GM13976 (cell line): ENCODE results near the gene ALAS1.

Experiments
- DNase-seq: peaks from one replicate; pipeline ENCODE4 v3.0.0; 2012; ENCODE audit warnings: low spot score
- CTCF ChIP-seq: IDR thresholded peaks from 2 replicates; pipeline ENCODE4 v1.5.1; 2012; ENCODE audit warnings: borderline replicate concordance, mild to moderate bottlenecking; ENCODE audit not compliant: insufficient read depth; ENCODE audit errors: extremely low read depth, missing control alignments, control extremely low read depth
- in situ Hi-C: fragments of 300-500 bp; cut with MboI; formaldehyde crosslinking; loops from one replicate; pipeline ENCODE4 v1.12.0; 2022; ENCODE audit warnings: low sequenced_read_pairs, mixed read lengths, inconsistent platforms; ENCODE audit not compliant: unreplicated experiment

Gene ALAS1

GRCh38 chr3:52218937-52219650, 21.1 kb downstream of the ALAS1 start:
- in situ Hi-C loops, result no loop called here
- no peak for TF ChIP-seq CTCF
- no peak for DNase-seq

GRCh38 chr3:52220380-52221026, 22.5 kb downstream of the ALAS1 start:
- DNase-seq, result peak; percentile 87
- TF ChIP-seq CTCF, result peak; percentile 96
- in situ Hi-C loops, result no loop called here

- in situ Hi-C loops, result no loop called here
Measured at GRCh38 chr3:52221141-52221562, 23.2 kb downstream of the ALAS1 start.

GRCh38 chr3:52221563-52222318, 23.8 kb downstream of the ALAS1 start:
- in situ Hi-C loops, result no loop called here
- TF ChIP-seq CTCF, result no peak
- DNase-seq, result no peak

More at GRCh38 chr3:52221141-52221562, 23.2 kb downstream of the ALAS1 start:
- DNase-seq, result no peak
- TF ChIP-seq CTCF, result no peak

GRCh38 chr3:52222319-52223221, 24.6 kb downstream of the ALAS1 start:
- TF ChIP-seq CTCF, result no peak
- no peak for DNase-seq
- in situ Hi-C loops, result no loop called here
